ENCODE results near the gene C3.

C3 gene

DNA sequence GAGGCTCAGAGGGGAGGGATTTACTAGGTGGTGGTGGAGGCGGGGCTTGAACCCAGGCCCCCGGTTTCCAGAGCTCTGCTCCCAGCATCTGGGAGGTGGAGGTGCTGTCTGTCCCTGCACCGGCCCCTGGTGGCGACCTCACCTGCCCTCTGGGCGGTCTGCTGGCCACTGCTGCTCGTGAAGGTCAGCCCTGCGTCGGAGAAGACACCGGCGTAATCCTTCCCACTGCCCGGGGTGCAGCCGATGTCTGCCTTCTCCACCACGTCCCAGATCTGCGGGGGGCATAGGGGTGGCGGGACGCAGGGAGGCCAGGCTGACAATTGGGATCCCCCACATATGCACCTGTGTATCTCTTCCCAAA, 12.8 kb downstream of the C3 start:
- TF ChIP-seq, protein P1, sequence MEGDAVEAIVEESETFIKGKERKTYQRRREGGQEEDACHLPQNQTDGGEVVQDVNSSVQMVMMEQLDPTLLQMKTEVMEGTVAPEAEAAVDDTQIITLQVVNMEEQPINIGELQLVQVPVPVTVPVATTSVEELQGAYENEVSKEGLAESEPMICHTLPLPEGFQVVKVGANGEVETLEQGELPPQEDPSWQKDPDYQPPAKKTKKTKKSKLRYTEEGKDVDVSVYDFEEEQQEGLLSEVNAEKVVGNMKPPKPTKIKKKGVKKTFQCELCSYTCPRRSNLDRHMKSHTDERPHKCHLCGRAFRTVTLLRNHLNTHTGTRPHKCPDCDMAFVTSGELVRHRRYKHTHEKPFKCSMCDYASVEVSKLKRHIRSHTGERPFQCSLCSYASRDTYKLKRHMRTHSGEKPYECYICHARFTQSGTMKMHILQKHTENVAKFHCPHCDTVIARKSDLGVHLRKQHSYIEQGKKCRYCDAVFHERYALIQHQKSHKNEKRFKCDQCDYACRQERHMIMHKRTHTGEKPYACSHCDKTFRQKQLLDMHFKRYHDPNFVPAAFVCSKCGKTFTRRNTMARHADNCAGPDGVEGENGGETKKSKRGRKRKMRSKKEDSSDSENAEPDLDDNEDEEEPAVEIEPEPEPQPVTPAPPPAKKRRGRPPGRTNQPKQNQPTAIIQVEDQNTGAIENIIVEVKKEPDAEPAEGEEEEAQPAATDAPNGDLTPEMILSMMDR (IDR thresholded peaks at IDR 0.05; ENCODE audit: low read depth, low read length, missing control alignments) = no peak
- DNase-seq (ENCODE audit: extremely low read depth, low read depth) = no peak
- no peak overlapping the region for H3K4me3 ChIP-seq (replicated peaks; ENCODE audit: low read depth, low read length)

DNA sequence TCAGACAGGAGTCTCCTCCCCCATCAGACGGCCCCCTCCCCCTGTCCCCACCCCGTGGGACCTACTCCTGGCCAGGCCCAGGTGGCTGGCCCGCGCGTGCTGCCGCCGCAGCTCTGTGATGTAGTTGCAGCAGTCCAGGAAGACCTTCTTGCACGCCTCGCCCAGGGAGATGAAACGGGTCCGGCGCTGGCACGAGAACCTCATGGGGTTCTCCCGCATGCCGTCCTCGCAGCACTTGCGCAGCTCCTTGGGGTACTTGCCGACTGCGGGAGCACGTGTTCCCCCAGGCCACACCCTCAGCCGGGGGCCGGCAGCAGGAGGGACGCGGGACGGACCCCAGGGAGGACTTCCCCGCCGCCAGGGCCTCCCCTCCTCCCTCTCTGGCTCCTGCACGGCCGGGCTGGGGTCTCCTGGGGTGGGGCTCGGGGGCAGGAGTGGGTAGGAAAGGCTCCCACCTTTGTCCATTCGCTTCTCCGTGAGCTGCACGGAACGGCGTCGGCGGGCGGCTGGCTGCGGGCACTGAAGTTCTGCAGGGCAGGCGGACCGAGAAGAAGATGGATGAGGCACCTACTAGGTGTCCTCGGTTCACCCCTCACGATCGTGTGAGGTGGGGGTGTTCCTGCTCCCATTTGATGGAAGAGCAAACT, 13.3 kb downstream of the C3 start:
- H3K4me3 ChIP-seq (replicated peaks; ENCODE audit: low read depth, low read length) = no peak overlapping the region
- DNase-seq (ENCODE audit: extremely low read depth, low read depth) = no peak
- TF ChIP-seq, protein P1 (IDR thresholded peaks at IDR 0.05; ENCODE audit: low read depth, low read length, missing control alignments) = no peak

DNA sequence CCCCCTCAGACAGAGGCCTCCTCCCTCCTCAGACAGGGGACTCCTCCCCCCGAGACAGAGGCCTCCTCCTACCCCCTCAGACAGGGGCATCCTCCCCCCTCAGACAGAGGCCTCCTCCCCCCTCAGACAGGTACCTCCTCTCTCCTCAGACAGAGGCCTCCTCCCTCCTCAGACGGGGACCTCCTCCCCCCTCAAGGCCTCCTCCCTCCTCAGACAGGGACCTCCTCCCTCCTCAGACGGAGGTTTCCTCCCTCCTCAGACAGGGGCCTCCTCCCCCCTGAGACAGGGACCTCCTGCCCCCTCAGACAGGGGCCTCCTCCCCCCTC, 13.9 kb downstream of the C3 start:
- no peak for DNase-seq (ENCODE audit: extremely low read depth, low read depth)
- H3K4me3 ChIP-seq (replicated peaks; ENCODE audit: low read depth, low read length) = no peak overlapping the region
- TF ChIP-seq, protein P1 (IDR thresholded peaks at IDR 0.05; ENCODE audit: low read depth, low read length, missing control alignments) = no peak

DNA sequence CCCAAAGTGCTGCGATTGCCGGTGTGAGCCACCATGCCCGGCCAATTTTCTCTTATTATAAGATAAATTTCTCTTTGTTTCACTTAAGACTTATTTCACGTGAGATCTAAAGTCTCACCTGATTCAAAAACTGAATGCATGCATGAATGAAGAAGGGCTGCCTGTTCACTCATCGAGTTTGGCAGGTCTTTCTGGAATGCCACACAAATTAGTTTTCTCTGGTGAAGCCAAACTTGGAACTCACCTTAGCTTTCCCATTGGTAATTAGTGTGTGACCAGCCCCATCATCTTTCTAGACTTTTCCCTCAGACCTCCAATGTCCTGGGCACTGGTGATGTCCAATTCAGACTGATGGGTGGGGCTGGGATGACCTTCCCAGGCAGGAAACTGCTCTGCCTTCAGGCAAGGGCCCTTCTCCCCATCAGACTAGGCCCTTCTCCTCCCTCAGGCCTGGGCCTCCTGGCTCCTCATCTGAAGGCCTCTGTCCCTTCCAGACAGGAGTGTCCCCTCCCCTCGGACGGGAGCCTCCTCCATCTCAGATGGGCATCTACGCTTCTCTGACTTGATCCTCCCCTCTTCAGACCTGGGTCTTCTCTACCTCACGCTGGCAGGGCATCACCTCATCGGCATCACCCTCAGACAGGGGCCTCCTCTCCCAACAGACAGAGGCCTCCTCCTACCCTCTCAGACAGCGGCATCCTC, 14.4 kb downstream of the C3 start:
- no peak overlapping the region for H3K4me3 ChIP-seq (replicated peaks; ENCODE audit: low read depth, low read length)
- TF ChIP-seq, protein P1 (IDR thresholded peaks at IDR 0.05; ENCODE audit: low read depth, low read length, missing control alignments) = no peak
- DNase-seq (ENCODE audit: extremely low read depth, low read depth) = no peak

- TF ChIP-seq, protein P1 (IDR thresholded peaks at IDR 0.05; ENCODE audit: low read depth, low read length, missing control alignments) = no peak
- no peak overlapping the region for H3K4me3 ChIP-seq (replicated peaks; ENCODE audit: low read depth, low read length)
- DNase-seq (ENCODE audit: extremely low read depth, low read depth) = no peak
Observed at GRCh38 chr19:6700586-6701316, 19.7 kb downstream of the C3 start.

- TF ChIP-seq, protein P1 (IDR thresholded peaks at IDR 0.05; ENCODE audit: low read depth, low read length, missing control alignments) = no peak
- no peak for DNase-seq (ENCODE audit: extremely low read depth, low read depth)
Observed at GRCh38 chr19:6699935-6700334, 20.5 kb downstream of the C3 start.

More at GRCh38 chr19:6699935-6700334, 20.5 kb downstream of the C3 start:
- H3K4me3 ChIP-seq (replicated peaks; ENCODE audit: low read depth, low read length) = no peak overlapping the region

Data from HFF-Myc (cell line).